Ishikawa (cell line): Measurements from ENCODE around the gene LRFN4.

ENCODE experiments used
- CEBPB ChIP-seq: IDR thresholded peaks from 2 replicates; pipeline ENCODE4 v1.6.1; 2012
- TEAD4 ChIP-seq: IDR thresholded peaks from 2 replicates; pipeline ENCODE4 v1.6.1; 2012

- TF ChIP-seq CEBPB (no peak), TEAD4 (peak; percentile 69)
Observed at GRCh38 chr11:66889960-66890359, 33.1 kb downstream of the LRFN4 start.
